Ecto neural progenitor cell (in vitro differentiated cells): ENCODE data around the gene CORO2B.

ENCODE experiments used
- DNase-seq: peaks from one replicate; pipeline ENCODE4 v3.0.0-alpha.2; 2018; ENCODE audit warnings: low spot score

CORO2B gene, protein sequence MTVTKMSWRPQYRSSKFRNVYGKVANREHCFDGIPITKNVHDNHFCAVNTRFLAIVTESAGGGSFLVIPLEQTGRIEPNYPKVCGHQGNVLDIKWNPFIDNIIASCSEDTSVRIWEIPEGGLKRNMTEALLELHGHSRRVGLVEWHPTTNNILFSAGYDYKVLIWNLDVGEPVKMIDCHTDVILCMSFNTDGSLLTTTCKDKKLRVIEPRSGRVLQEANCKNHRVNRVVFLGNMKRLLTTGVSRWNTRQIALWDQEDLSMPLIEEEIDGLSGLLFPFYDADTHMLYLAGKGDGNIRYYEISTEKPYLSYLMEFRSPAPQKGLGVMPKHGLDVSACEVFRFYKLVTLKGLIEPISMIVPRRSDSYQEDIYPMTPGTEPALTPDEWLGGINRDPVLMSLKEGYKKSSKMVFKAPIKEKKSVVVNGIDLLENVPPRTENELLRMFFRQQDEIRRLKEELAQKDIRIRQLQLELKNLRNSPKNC

DNA sequence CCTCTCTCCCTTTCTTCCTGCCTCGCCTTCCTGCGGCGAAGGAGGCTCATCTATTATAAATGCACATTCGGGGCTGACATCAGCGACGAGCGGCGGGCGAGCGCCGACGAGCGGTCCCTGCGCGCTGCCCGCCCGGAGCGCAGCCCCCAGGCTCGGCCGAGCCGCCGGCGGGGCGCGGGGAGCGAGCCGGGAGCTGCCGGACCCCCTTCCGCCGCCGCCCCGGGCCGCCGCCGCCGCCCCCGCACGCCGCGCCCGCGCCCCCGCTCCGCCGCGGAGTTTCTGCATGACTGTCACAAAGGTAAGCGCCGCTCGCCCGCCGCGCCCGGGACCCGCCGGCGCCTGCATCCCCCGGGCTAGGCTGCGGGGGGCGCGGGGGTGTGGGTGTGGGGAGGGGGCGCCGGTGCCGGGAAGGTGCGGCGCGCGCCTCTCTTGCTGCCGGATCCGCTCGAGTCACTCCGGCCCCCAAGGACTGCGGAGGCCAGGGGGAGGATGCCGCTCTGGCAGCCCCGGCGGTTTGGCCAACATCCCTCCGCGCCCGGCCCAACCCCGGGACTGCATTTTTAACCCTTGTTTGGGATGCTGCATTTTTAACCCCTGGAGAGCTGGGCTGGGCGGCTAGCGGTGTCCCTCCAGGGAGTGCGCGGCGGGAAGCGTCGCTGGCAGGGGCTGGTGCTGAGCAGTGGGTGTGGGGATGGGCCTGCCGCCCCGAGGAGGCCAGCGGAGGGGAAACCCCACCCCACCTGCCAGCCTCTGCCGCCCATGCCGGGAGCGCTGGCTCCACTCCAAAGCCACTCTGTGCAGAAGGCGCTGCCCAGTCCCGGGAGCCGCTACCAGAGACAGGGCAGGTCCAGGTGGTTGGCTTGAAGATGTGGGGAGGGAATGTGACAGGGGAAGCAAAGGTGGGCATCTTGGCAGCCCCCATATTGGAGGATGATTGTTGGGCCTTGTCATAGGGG, at the start of gene CORO2B:
Gene CORO2B (plus strand): TSS at position 14 of the 956 bp plus-strand sequence. CDS start 270 bp downstream, at position 284.
- DNase-seq: peak; percentile 75

DNA sequence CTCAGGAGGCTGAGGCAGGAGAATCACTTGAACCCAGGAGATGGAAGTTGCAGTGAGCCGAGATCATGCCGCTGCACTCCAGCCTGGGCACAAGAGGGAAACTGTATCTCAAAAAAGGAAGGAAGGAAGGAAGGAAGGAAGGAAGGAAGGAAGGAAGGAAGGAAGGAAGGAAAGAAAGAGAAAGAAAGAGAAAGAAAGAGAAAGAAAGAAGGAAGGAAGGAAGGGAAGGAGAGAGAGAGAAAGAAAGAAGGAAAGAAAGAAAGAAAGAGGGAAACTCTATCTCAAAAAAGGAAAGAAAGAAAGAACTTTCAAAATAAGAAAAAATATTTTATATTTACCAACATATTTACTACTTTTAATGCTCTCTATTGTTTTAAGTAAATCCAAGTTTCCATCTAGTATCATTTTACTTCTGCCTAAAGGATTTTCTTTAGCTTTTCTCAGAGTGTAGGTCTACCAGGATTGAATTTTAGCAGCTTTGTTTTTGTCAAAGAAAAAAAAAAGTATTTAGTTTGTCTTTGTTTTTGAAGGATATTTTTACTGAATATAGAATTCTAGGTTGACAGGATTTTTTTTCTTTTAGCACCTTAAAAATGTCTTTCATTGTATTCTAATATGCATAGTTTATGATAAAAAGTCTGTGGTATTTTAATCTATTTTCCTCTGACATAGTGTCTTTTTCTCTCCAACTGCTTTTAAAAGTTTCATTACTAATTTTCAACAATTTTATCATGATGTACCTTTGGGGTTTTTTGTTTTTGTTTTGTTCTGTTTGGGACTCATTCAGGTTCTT, 47.2 kb upstream of the CORO2B start:
- DNase-seq: no peak

DNA sequence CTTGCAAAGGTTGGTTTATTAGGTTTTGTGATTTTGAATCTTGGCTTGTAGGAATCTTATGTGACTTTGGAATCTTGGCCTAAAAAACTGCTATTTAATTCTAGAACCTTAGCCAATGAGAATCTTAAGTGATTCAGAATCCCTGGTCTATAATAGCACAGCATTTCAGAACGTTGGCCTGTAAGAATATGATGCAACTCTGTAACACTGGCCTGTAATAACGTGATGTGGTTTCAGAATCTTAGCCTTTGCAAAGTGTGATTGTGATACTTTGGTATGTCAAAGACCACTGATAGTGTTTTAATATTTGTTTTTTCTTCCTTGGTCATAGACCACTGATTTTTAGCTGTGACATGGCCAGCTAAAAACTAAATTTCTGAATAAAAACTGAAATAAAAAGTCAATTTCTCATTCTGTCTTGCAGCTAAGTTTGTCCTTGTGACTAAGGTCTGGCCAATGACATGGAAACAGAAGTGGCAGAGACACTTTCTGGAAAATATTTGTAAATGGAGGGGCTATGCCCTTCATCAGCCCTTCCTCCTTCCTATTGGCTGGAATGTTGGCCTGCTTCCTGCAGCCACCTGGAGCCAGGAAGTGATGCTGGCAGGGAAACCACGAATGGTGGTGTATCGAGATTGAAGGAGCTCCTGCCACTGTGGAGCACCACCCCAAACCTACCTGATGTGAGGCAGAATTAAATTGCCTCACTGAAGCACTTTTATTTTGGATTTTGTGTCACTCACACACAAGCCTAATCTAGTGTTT, 42.3 kb upstream of the CORO2B start:
- no peak for DNase-seq

DNA sequence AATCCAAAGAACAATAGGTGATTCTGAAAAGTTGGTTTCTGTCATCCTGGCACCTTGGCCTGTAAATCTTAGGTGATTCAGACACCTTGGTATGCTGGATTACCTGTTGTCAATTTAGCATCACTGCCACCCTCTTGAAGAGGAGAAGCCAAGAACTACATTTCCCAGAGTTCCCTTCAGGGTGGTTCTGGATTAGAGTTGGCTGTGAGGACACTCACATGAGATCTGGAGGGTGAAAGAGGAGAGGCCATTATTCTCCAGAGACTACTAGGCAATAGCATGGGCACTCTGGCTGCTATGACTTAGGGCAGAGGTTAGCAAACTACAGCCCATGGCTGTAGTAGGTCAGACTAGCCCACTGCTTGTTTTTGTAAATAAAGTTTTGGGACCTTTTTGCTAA, 41.7 kb upstream of the CORO2B start:
- no peak for DNase-seq

DNA sequence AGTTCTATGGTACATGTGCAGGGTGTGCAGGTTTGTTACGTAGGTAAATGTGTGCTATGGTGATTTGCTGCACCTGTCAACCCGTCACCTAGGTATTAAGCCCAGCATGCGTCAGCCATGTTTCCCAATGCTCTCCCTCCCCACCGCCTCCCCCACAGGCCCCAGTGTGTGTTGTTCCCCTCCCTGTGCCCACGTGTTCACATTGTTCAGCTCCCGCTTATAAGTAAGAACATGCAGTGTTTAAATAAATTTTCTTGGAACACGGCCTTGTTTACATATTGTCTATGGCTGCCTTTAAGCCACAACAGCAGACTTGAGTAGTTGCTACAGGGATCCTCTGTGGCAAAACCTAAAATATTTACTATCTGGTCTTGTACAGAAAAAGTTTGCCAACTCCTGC, 41.3 kb upstream of the CORO2B start:
- no peak for DNase-seq

DNA sequence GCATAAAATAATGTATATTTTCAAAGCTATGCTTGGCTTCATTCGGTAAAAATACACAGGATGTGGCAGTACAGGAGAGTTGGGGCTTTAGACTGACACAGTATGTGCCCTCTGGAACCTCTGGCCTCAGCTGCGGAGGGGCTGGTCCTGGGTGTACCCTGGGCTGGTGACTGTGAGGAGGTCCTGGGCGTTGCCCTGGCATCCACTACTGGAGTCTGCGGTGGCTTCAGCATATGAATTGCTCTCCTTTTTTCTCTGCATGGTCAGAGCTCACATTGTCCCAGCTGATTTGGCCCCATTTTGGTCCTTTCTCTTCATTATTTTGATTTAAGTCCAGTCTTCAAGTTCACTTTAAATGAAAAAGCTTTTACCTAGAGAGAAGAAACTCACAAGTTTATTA, 40.5 kb upstream of the CORO2B start:
- no peak for DNase-seq

DNA sequence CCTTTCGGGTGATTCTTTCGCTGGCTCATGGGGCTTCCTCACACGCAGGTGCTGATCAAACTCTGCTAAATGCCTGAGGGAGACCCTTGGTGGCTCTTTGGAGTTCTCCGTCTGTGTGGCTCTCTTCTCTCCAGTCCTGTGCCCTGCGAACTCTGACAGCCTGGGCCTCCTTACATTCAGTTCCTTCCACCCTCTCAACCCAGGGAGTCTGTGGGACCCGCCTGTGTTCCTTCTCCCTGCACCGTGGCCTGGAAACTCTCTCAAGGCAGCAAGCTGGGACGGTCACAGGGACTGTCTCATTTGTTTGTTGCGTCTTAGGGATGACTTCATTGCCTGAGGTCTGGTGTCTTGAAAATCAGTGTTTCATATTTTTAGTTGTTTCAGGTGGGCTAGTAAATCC, 37.0 kb upstream of the CORO2B start:
- no peak for DNase-seq

DNA sequence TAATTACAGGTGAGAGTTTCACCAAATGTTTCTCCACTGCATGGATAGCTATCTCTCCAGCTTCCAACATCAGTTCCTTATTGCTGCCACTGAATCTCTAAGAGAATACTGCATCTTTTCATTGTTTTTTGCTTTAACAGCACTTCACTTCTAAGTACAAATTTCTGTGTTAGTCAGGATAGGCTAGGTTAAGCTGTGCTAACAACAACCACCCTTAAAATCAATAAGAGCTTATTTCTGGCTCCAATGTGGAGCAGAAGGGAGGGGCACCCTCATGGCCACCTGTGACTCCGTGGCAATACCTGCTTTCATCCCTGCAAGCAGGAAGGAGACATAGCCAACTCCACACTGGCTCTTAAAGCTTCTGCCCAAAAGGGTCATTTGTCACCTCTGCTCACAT, 36.4 kb upstream of the CORO2B start:
- no peak for DNase-seq

DNA sequence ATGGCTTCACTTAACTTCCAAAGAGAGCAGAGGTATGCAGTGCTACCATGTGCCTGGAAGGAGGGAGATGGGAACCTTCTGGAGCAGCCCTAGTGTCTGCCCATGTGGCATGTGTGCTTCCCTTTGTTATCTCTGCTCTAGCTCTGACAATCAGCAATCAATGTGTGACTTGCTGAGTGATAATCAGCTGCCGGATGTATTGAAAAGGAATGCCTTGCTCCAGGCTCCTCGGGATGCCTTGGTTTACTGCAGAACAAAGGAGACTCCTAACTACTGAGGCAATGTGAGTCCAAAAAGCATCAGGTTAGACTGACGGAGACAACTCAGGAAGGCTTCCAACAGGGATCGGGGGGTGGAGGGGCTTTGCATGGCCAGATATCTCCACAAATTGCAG, 36.0 kb upstream of the CORO2B start:
- no peak for DNase-seq

DNA sequence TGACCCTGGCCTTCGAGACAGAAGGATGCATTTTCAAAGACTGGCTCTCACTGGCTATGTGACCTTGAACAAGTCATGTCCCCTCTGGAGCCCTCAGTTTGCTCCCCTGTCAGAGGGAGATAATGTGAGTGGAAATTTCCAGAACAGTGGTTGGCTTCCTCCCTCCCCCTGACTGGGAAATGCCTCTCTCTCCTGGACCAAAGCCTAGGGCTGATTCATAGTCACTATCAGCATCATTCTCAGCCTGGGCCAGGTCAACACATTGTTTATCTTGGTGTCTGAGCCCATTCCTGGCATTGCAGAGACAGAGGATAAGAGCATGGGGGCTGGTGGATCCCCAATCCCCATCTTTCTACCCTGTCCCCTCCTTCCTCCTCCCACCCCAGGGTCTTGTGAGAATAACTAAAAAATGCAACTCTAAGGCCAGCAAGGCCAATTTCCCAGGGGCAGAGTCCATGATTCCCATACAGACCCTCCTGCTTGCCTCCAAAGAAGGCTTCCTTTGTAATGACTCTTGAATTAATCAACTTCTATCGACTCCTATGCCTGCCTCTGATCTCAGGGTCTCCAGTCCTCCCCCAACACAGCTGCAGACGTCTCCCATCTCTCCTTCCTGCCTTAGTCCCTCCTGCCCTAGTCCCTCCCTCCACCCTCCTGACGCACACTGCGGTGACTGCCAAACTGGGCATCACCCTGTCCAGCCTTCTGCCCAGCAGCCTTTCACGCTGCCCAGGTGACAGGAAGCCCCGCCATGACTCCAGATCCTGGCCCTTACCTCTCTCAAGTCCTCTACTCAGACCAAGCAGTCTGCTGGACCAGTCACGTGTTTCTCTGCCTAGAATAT, 35.4 kb upstream of the CORO2B start:
- DNase-seq: no peak

DNA sequence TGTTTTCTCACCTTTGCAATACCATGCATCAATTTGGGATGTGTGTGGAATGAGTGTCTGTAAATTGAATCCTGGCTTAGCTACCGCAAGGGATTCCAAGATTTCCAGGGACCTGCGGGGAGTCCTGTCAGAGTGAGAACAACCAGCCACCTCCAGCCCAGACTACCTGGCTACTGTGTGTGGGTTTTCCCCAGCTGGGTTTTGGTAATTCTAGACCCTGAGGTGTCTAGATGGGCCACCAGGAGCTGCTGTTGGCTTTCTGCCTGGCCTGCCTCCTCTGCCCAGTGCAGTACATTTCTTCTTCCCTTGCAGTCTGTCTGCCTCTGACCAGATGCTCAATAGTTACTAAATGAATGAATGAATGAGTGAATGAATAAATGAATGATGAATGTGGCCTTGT, 32.5 kb upstream of the CORO2B start:
- DNase-seq: no peak

DNA sequence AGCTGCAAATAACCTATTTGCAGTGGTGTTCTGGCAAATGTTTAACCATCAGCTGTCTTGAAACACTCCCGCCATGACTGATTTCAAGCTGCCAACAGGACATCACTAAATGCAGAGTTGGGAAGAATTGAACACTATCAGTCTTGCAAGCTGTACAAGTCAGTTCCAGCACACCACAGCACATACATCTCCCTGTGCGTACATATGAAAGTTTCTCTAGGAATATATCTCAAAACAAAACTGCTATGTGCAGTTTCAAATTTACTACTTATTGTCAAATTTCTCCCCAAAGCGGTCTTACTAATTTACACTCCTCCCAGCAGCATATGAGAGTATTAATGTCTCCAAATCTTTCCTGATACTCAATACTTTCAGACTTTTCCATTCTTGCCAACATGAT, 30.4 kb upstream of the CORO2B start:
- no peak for DNase-seq

DNA sequence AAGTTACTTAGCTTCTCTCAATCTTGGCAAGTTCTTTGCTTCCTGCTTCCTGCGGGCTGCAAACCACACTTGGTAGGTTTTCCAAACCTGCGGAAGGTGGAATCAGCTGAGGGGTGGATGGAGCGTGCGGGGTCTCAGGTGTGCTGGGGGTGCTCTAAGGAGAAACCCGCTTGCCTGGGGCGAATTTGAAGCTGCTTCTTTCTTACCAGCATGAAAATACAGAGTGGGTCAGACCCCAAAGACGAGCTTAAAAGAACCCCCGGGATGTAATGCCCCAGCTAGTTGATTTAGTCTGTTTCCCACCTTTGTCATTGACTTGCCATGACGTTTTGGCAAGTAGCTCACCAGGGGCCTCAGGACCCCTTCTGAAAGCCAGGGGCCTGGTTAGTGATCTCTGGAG, 28.8 kb upstream of the CORO2B start:
- DNase-seq: no peak

DNA sequence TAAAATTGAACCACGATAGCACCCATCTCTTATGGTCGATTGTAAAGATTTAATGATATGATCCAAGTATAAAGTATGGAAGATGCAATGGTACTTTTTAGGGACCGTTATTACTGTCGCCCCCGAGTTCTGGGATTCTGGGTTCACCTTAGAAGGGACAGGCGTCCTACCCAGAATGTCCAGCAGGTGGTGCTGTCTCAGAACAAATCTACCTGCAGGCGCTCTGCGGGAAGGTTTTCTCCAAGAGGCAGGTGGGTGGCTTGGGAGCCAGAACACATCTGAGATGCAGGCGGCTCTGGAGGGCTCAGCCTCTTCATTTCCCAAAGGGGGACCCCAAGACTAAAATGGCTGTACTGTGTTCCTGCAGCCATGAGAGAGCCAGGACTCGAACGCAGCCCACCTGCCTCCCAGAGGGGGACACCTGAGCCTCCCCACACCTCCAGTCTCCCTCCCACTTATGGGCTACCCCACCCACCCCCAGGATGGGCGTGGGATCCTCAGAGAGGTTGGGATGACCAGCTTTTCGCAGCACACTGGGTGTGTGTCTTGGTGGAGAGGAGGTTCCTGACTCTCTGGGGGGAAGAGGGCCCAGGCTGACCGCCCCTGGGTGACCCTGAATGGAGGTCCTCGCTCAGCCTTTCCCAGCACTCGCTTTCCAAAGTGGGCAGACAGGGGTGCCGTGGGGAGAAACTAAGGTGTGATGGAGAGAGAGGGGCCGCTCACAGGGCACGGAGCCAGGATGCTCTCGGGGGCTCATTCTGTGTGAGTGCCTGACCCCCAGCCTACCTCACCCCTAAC, 28.1 kb upstream of the CORO2B start:
- DNase-seq: peak; percentile 83

DNA sequence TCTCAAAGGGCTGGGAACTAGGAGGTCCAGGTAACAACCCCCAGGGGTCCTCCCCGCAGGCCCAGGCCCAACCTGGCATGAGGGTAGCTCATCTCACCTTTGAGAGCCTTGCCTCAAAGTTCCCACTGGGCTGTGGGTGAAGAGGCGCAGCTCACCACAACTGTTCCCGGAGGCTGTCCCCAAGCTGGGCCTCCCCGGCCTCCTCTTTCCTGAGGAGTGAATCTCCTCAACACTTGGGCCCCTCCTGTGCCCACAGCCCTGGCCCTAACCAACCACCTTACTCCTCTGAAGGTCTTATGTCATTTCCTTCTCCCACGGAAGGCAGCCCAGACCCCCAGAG, 27.5 kb upstream of the CORO2B start:
- DNase-seq: no peak

DNA sequence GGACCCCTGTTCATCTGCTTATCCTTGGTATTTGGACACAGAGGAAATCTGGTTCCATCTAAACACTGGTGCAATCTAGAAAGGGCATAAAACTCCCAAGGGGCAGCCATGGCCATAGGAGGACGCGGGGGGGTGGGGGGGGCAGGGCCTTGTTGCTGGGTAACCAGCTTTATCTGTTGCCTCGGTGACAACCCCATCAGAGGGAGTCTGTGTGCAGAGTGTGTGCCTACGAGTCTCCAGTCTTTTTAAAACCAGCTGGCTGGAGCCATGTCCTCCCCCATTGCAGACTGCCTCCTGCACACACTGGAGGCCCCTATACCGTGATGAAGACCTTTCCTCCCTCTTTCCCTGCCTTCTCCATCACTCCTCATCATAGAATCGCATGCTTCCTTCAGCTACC, 26.4 kb upstream of the CORO2B start:
- DNase-seq: no peak

DNA sequence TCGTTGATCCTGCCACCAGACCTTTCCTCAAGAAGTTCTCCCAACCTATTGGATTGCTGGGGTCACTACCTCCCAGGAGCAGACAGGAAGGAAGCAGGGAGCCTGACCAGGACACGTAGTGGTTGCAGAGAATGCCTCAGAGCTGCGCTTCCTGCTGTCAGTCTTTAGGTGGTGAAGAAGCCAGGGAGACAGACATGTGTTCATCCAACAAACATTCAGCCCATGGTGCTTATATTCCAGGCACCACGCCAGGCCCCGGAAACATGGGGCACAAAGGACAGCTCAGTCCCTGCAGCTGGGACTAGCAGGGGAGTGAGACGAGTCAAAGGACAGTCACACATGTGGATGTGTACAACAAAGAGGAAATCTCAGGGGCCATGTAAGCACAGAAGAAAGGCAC, 26.0 kb upstream of the CORO2B start:
- no peak for DNase-seq

DNA sequence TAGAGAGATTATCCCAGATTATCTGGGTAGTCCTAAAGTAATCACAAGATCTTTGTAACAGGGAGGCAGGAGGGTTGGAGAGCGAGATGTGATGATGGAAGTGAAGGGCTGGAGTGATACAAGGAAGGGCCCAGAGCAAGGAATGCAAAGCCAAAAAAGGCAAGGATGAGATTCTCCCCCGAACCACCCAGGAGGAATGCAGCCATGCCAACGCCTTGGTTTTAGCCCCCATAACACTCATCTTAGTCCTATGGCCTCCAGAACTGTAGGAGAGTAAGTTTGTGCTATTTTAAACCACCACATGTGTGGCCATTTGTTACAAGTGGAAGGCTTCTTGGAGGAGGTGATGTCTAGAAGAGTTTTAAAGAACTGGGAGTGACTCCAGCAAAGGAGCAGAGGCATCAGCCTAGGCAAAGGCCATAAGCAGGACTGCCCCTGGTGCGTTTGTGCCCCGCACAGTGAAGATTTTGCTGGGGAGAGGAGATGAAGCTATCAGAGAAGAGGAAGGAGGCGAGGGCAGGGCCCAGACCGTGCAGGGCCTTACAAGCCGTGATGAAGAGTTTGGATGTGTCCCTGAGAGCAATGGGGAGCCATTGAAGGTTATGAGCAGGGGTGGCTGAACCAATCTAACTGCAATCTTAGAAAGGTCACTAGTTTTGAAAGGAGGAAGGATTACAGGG, 25.3 kb upstream of the CORO2B start:
- DNase-seq: no peak
